Type B pancreatic cell (in vitro differentiated cells): ENCODE data around the gene LRRC75B. TPM values are rescaled to one million over a fixed set of nuclear protein-coding genes. Genes with fewer than 3 reads are reported as not detected.

Source experiments
- DNase-seq: peaks from one replicate; pipeline ENCODE4 v3.0.0; 2021; ENCODE audit warnings: mixed read lengths; ENCODE audit not compliant: unreplicated experiment; ENCODE audit errors: extremely low spot score
- H3K27ac Mint-ChIP-seq: 2 replicates; pipeline ENCODE4 v1.8.0; 2021; ENCODE audit warnings: mild to moderate bottlenecking, mixed read lengths
- H3K27me3 Mint-ChIP-seq: 2 replicates; pipeline ENCODE4 v1.8.0; 2021; ENCODE audit warnings: mixed read lengths
- H3K36me3 Mint-ChIP-seq: 2 replicates; pipeline ENCODE4 v1.8.0; 2021; ENCODE audit warnings: mixed read lengths
- H3K4me1 Mint-ChIP-seq: one replicate; pipeline ENCODE4 v1.8.0; 2021; ENCODE audit warnings: mixed read lengths; ENCODE audit not compliant: unreplicated experiment
- H3K4me3 Mint-ChIP-seq: 2 replicates; pipeline ENCODE4 v1.8.0; 2021; ENCODE audit warnings: mild to moderate bottlenecking, mixed read lengths
- H3K9me3 Mint-ChIP-seq: 2 replicates; pipeline ENCODE4 v1.8.0; 2021; ENCODE audit warnings: mixed read lengths
- CTCF ChIP-seq: fragments of 200-600 bp; sonication (generic); conservative IDR thresholded peaks from 2 replicates; pipeline ENCODE4 v1.5.0; 2021; ENCODE audit warnings: antibody characterized with exemption, mild to moderate bottlenecking
- total RNA-seq: library from RNA; stranded (reverse); gene quantifications from 2 replicates; pipeline ENCODE4 v1.2.1, GENCODE V29; 2021; ENCODE audit warnings: low replicate concordance

The LRRC75B gene
- total RNA-seq, 1 donor from 2014 or later = 18.6 TPM

GRCh38 chr22:24565077-24565476, 27.8 kb downstream of the LRRC75B start:
- H3K36me3 Mint-ChIP-seq = peaks cover 12% of the 10 kb centered on the region
- no peak for DNase-seq
- peaks cover 12% of the 10 kb centered on the region for H3K4me1 Mint-ChIP-seq
- H3K27me3 Mint-ChIP-seq = no peaks in the 10 kb centered on the region
- H3K9me3 Mint-ChIP-seq = no peaks in the 10 kb centered on the region
- no peak for TF ChIP-seq CTCF
- H3K4me3 Mint-ChIP-seq = no peak overlapping the region
- H3K27ac Mint-ChIP-seq = no peak overlapping the region

- TF ChIP-seq CTCF = no peak
- Mint-ChIP-seq H3K27ac (no peak overlapping the region), H3K9me3 (no peaks in the 10 kb centered on the region), H3K27me3 (no peaks in the 10 kb centered on the region), H3K4me3 (no peak overlapping the region), H3K36me3 (peaks cover 9% of the 10 kb centered on the region), H3K4me1 (peaks cover 12% of the 10 kb centered on the region)
- DNase-seq = no peak
These were observed 28.4 kb downstream of the LRRC75B start for GRCh38 chr22:24564376-24565058.

- H3K4me3 Mint-ChIP-seq = no peak overlapping the region
- peaks cover 12% of the 10 kb centered on the region for H3K36me3 Mint-ChIP-seq
- no peak for DNase-seq
- no peaks in the 10 kb centered on the region for H3K9me3 Mint-ChIP-seq
- H3K27me3 Mint-ChIP-seq = no peaks in the 10 kb centered on the region
- H3K4me1 Mint-ChIP-seq = peaks cover 14% of the 10 kb centered on the region
- no peak overlapping the region for H3K27ac Mint-ChIP-seq
- no peak for TF ChIP-seq CTCF
These were observed 29.6 kb downstream of the LRRC75B start for GRCh38 chr22:24563246-24563645.

- peaks cover 15% of the 10 kb centered on the region for H3K4me1 Mint-ChIP-seq
- DNase-seq = no peak
- peak overlapping the region; percentile 22 for H3K4me3 Mint-ChIP-seq
- peaks cover 17% of the 10 kb centered on the region for H3K36me3 Mint-ChIP-seq
- no peaks in the 10 kb centered on the region for H3K27me3 Mint-ChIP-seq
- no peak overlapping the region for H3K27ac Mint-ChIP-seq
- TF ChIP-seq CTCF = no peak
- no peaks in the 10 kb centered on the region for H3K9me3 Mint-ChIP-seq
These were observed 33.4 kb downstream of the LRRC75B start for GRCh38 chr22:24559471-24559870.

- peaks cover 35% of the 10 kb centered on the region for H3K4me1 Mint-ChIP-seq
- no peaks in the 10 kb centered on the region for H3K27me3 Mint-ChIP-seq
- H3K36me3 Mint-ChIP-seq = peaks cover 13% of the 10 kb centered on the region
- H3K27ac Mint-ChIP-seq = peak within 1 kb of the TSS; percentile 99
- TF ChIP-seq CTCF = peak; percentile 57
- H3K4me3 Mint-ChIP-seq = peak within 1 kb of the TSS; percentile 100
- no peaks in the 10 kb centered on the region for H3K9me3 Mint-ChIP-seq
- DNase-seq = peak; percentile 98
These were observed 37.5 kb downstream of the LRRC75B start, which contains the start of gene SNRPD3 for GRCh38 chr22:24555165-24556039. Gene SNRPD3, plus strand, starts transcription at chr22:24555999. Its CDS starts 1,676 bp downstream, at chr22:24557675.
